ENCODE measurements around the gene BLOC1S1.

Gene BLOC1S1

GRCh38 chr12:55720071-55720564 is 4.3 kb downstream of the BLOC1S1 start, which contains the start of gene RDH5:
Gene RDH5 (plus strand): TSS chr12:55720393. CDS start chr12:55721185, 792 bp downstream.
- H3K79me2 ChIP-seq = no peaks in the 10 kb centered on the region
- peak within 1 kb of the TSS; percentile 48 for H3K27ac ChIP-seq
- no peaks in the 10 kb centered on the region for H3K9me3 ChIP-seq (ENCODE audit: control insufficient read depth, low read length)
- H3K4me1 ChIP-seq = peaks cover 7% of the 10 kb centered on the region
- H3K27me3 ChIP-seq (ENCODE audit: control insufficient read depth, insufficient read depth, low read length) = no peaks in the 10 kb centered on the region
- TF ChIP-seq CTCF (IDR thresholded peaks at IDR 0.05) = no peak
- H3K9ac ChIP-seq = no peak within 1 kb of the TSS
- H3K36me3 ChIP-seq (ENCODE audit: control insufficient read depth, insufficient read depth, low read length) = no peaks in the 10 kb centered on the region
- no peak within 1 kb of the TSS for H2AFZ ChIP-seq
- H3K4me3 ChIP-seq (ENCODE audit: low read depth, low read length) = no peak within 1 kb of the TSS
- no peak within 1 kb of the TSS for H3K4me2 ChIP-seq (ENCODE audit: low read length)

DNA sequence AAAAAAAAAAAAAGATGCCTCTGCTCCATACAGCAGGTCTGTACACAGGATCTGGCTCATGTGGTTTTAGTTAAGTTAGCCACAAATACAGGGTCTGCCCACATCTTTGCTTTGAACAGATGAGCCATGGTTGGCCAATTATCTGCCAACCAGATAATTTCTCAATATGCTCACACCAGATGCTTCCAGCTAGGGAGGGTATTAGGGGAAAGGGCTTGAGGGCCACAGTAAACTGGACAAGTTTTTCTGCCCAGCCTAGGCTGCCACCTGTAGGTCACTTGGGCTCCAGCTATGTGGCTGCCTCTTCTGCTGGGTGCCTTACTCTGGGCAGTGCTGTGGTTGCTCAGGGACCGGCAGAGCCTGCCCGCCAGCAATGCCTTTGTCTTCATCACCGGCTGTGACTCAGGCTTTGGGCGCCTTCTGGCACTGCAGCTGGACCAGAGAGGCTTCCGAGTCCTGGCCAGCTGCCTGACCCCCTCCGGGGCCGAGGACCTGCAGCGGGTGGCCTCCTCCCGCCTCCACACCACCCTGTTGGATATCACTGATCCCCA is 5.1 kb downstream of the BLOC1S1 start:
- Histone ChIP-seq H3K4me3 (ENCODE audit: low read depth, low read length) (no peak overlapping the region), H3K36me3 (ENCODE audit: control insufficient read depth, insufficient read depth, low read length) (no peaks in the 10 kb centered on the region), H3K27ac (no peak overlapping the region), H2AFZ (no peak overlapping the region), H3K79me2 (no peaks in the 10 kb centered on the region), H3K27me3 (ENCODE audit: control insufficient read depth, insufficient read depth, low read length) (no peaks in the 10 kb centered on the region), H3K4me1 (peaks cover 7% of the 10 kb centered on the region), H3K9ac (no peak overlapping the region), H3K4me2 (ENCODE audit: low read length) (no peak overlapping the region), H3K9me3 (ENCODE audit: control insufficient read depth, low read length) (no peaks in the 10 kb centered on the region)
- peak; percentile 7 for TF ChIP-seq CTCF (IDR thresholded peaks at IDR 0.05)

DNA sequence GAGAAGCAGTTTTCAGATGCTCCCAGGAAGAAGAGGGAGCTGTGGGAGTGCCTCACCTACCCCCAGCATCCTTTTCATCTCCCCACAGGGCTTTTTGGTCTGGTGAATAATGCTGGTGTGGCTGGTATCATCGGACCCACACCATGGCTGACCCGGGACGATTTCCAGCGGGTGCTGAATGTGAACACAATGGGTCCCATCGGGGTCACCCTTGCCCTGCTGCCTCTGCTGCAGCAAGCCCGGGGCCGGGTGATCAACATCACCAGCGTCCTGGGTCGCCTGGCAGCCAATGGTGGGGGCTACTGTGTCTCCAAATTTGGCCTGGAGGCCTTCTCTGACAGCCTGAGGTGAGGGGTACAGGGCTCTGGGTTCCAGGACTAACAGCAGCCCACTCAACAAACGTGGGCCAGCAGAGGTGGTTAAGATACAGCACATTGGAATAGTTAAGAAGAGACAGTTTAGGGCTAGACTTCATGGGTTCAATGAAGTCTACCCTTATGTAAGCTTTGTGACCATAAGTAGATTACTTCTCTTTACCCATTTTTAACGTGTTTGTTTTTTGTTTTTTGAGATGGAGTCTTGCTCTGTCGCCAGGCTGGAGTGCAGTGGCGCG is 5.9 kb downstream of the BLOC1S1 start:
- H3K27ac ChIP-seq = no peak overlapping the region
- no peak overlapping the region for H3K4me2 ChIP-seq (ENCODE audit: low read length)
- no peak overlapping the region for H3K4me3 ChIP-seq (ENCODE audit: low read depth, low read length)
- H3K27me3 ChIP-seq (ENCODE audit: control insufficient read depth, insufficient read depth, low read length) = no peaks in the 10 kb centered on the region
- H3K79me2 ChIP-seq = no peaks in the 10 kb centered on the region
- no peak overlapping the region for H2AFZ ChIP-seq
- no peaks in the 10 kb centered on the region for H3K9me3 ChIP-seq (ENCODE audit: control insufficient read depth, low read length)
- H3K36me3 ChIP-seq (ENCODE audit: control insufficient read depth, insufficient read depth, low read length) = no peaks in the 10 kb centered on the region
- peaks cover 7% of the 10 kb centered on the region for H3K4me1 ChIP-seq
- no peak for TF ChIP-seq CTCF (IDR thresholded peaks at IDR 0.05)
- no peak overlapping the region for H3K9ac ChIP-seq

- Histone ChIP-seq H3K27ac (no peak overlapping the region), H3K4me2 (ENCODE audit: low read length) (no peak overlapping the region), H3K4me3 (ENCODE audit: low read depth, low read length) (no peak overlapping the region), H3K36me3 (ENCODE audit: control insufficient read depth, insufficient read depth, low read length) (no peaks in the 10 kb centered on the region), H3K4me1 (peaks cover 5% of the 10 kb centered on the region), H3K27me3 (ENCODE audit: control insufficient read depth, insufficient read depth, low read length) (no peaks in the 10 kb centered on the region), H2AFZ (no peak overlapping the region), H3K9ac (no peak overlapping the region), H3K9me3 (ENCODE audit: control insufficient read depth, low read length) (no peaks in the 10 kb centered on the region), H3K79me2 (no peaks in the 10 kb centered on the region)
- no peak for TF ChIP-seq CTCF (IDR thresholded peaks at IDR 0.05)
Measured at GRCh38 chr12:55722948-55723347, 7.1 kb downstream of the BLOC1S1 start.
